Measurements from ENCODE around the gene RABGAP1L.

The RABGAP1L gene

DNA sequence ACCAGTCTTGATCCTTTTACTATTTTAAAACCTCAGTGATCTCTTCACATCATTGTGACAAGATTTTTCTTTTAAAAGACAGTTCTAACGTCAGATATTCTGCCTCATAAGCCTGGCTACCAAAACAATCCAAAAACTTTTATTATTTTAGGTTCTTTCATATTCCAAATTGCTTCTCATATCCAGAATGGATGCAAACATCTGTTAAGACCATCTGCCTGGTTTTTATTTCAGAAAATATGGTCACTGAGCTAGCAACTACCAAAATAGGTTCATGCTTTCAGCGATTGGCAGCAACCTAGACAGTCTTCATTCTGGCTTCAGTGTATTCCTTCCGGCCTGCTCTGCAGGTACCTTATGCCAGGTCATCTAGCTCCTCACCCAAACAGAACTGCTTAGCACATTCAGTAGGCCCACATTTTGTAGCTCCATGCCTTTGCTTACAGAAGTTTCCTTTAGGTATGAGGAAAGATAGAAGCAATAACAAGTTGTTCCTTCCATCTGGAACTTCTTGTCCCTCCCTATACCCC lies 781.4 kb downstream of the RABGAP1L start:
- no peak for DNase-seq (ENCODE audit: low read depth, low spot score)
- Histone ChIP-seq H3K9ac (ENCODE audit: insufficient read length, low read depth) (no peak overlapping the region), H3K4me3 (ENCODE audit: insufficient read length, low read depth) (no peak overlapping the region), H3K9me3 (ENCODE audit: insufficient read depth, low read length) (no peaks in the 10 kb centered on the region), H3K27me3 (ENCODE audit: insufficient read depth, insufficient read length) (no peaks in the 10 kb centered on the region), H3K36me3 (ENCODE audit: insufficient read depth, insufficient read length, low read length) (no peaks in the 10 kb centered on the region), H3K4me1 (ENCODE audit: insufficient read depth, insufficient read length) (no peaks in the 10 kb centered on the region)
- TF ChIP-seq SUZ12 (IDR thresholded peaks at IDR 0.05; ENCODE audit: extremely low read depth, insufficient read depth, insufficient read length): no peak
- no peak for TF ChIP-seq ZNF274 (IDR thresholded peaks at IDR 0.05; ENCODE audit: low read depth, low read length)
- TF ChIP-seq YY1 (IDR thresholded peaks at IDR 0.05; ENCODE audit: insufficient read depth, insufficient read length): no peak

DNA sequence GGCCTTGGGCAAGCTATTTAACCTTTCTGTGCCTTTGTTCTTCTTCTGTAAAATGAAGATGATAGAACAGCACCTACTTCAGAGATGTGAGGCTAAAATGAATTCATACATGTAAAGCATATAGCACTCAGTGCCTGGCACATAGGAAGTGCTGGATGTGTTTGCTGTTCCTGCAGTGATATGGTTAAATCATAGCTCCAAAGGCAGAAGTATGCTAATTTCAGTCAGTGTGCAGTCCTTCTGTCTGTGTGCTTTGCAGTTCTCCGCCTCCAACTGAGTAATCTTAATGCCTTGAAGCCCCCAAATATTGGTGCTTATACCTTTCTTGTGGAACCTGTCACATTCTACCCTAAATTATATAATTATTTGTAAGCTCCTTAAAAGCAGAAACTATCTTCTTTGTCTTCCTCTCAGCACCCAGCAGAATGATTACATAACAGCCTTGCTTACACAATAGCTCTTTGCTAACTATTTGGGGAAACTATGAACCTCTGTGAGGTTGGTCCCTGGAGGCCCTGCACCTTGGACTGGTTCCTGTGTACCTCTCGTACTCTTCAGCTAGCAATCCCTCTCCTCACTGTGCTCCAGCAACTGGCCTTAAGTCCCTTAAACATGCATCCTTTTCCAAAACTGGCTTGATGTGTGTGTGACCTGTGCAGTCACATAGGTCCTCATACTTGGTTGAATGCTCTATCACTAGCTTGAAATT lies 783.4 kb downstream of the RABGAP1L start:
- DNase-seq (ENCODE audit: low read depth, low spot score): no peak
- Histone ChIP-seq H3K9me3 (ENCODE audit: insufficient read depth, low read length) (no peaks in the 10 kb centered on the region), H3K36me3 (ENCODE audit: insufficient read depth, insufficient read length, low read length) (no peaks in the 10 kb centered on the region), H3K9ac (ENCODE audit: insufficient read length, low read depth) (no peak overlapping the region), H3K27me3 (ENCODE audit: insufficient read depth, insufficient read length) (no peaks in the 10 kb centered on the region), H3K4me1 (ENCODE audit: insufficient read depth, insufficient read length) (no peaks in the 10 kb centered on the region), H3K4me3 (ENCODE audit: insufficient read length, low read depth) (no peak overlapping the region)
- TF ChIP-seq YY1 (IDR thresholded peaks at IDR 0.05; ENCODE audit: insufficient read depth, insufficient read length) (no peak), ZNF274 (IDR thresholded peaks at IDR 0.05; ENCODE audit: low read depth, low read length) (no peak), SUZ12 (IDR thresholded peaks at IDR 0.05; ENCODE audit: extremely low read depth, insufficient read depth, insufficient read length) (no peak)

DNA sequence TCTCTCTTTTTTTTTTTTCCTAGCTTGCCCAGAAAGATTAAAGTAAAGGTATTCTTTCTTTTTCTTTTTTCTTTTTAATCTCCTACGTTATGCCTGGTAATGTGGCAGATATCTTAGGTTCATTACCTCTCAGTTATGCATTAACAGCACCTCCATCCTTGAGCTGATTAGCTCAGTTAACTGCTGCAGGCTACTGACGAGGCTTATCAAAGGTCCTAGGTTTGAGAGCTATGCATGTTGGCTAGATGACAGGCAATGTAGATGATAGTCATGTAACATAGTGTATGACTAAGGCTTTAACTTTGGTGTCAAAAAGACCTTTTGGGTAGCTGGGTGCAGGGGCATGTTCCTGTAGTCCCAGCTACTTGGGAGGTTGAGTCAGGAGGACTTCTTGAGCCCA lies 786.7 kb downstream of the RABGAP1L start:
- Histone ChIP-seq H3K36me3 (ENCODE audit: insufficient read depth, insufficient read length, low read length) (no peaks in the 10 kb centered on the region), H3K9me3 (ENCODE audit: insufficient read depth, low read length) (no peaks in the 10 kb centered on the region), H3K4me3 (ENCODE audit: insufficient read length, low read depth) (no peak overlapping the region), H3K4me1 (ENCODE audit: insufficient read depth, insufficient read length) (no peaks in the 10 kb centered on the region), H3K9ac (ENCODE audit: insufficient read length, low read depth) (no peak overlapping the region), H3K27me3 (ENCODE audit: insufficient read depth, insufficient read length) (no peaks in the 10 kb centered on the region)
- TF ChIP-seq ZNF274 (IDR thresholded peaks at IDR 0.05; ENCODE audit: low read depth, low read length) (no peak), YY1 (IDR thresholded peaks at IDR 0.05; ENCODE audit: insufficient read depth, insufficient read length) (no peak), SUZ12 (IDR thresholded peaks at IDR 0.05; ENCODE audit: extremely low read depth, insufficient read depth, insufficient read length) (no peak)
- no peak for DNase-seq (ENCODE audit: low read depth, low spot score)

DNA sequence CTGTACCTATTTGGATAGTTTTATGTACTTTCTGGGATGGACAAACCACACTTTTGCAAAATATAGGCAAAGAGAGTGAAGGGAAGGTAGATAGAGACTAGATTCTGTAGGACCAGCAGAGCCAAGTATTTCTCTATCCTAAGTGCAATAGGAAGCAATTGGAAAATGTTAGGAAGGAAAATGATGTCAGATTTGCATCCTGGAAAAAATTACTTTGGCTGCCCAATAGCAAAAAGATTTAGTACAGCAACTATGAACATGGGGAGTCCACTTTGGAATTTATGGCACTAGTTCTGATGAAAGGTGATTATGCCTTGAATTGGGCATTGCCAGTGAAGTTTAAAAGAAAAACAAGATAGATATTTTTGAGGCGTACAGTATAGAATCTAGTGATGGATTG lies 789.7 kb downstream of the RABGAP1L start:
- no peak overlapping the region for H3K9ac ChIP-seq (ENCODE audit: insufficient read length, low read depth)
- H3K36me3 ChIP-seq (ENCODE audit: insufficient read depth, insufficient read length, low read length): no peaks in the 10 kb centered on the region
- H3K4me3 ChIP-seq (ENCODE audit: insufficient read length, low read depth): no peak overlapping the region
- DNase-seq (ENCODE audit: low read depth, low spot score): no peak
- no peaks in the 10 kb centered on the region for H3K4me1 ChIP-seq (ENCODE audit: insufficient read depth, insufficient read length)
- no peaks in the 10 kb centered on the region for H3K9me3 ChIP-seq (ENCODE audit: insufficient read depth, low read length)
- no peaks in the 10 kb centered on the region for H3K27me3 ChIP-seq (ENCODE audit: insufficient read depth, insufficient read length)
- TF ChIP-seq SUZ12 (IDR thresholded peaks at IDR 0.05; ENCODE audit: extremely low read depth, insufficient read depth, insufficient read length): no peak
- TF ChIP-seq YY1 (IDR thresholded peaks at IDR 0.05; ENCODE audit: insufficient read depth, insufficient read length): no peak
- TF ChIP-seq ZNF274 (IDR thresholded peaks at IDR 0.05; ENCODE audit: low read depth, low read length): no peak

DNA sequence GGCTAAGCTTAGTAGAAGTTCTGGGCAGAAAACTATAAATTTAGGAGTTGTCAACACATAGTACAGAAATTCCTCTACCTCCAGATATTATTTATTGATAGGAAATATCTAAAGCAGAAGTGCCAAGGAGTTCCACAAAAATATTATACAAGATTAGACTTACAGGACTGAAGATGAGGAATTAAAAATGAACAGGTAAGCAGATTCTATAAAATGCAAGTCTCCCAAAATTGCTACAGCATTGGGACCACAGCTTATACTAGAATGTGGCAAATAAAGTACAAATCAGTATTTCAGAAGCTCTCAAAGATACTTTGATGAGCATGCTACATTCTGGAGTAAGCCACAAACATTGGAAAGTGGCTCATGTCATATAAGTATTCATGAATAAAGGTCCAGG lies 790.3 kb downstream of the RABGAP1L start:
- Histone ChIP-seq H3K27me3 (ENCODE audit: insufficient read depth, insufficient read length) (no peaks in the 10 kb centered on the region), H3K9me3 (ENCODE audit: insufficient read depth, low read length) (no peaks in the 10 kb centered on the region), H3K36me3 (ENCODE audit: insufficient read depth, insufficient read length, low read length) (no peaks in the 10 kb centered on the region), H3K9ac (ENCODE audit: insufficient read length, low read depth) (no peak overlapping the region), H3K4me3 (ENCODE audit: insufficient read length, low read depth) (no peak overlapping the region), H3K4me1 (ENCODE audit: insufficient read depth, insufficient read length) (no peaks in the 10 kb centered on the region)
- TF ChIP-seq YY1 (IDR thresholded peaks at IDR 0.05; ENCODE audit: insufficient read depth, insufficient read length) (no peak), SUZ12 (IDR thresholded peaks at IDR 0.05; ENCODE audit: extremely low read depth, insufficient read depth, insufficient read length) (no peak), ZNF274 (IDR thresholded peaks at IDR 0.05; ENCODE audit: low read depth, low read length) (no peak)
- no peak for DNase-seq (ENCODE audit: low read depth, low spot score)

DNA sequence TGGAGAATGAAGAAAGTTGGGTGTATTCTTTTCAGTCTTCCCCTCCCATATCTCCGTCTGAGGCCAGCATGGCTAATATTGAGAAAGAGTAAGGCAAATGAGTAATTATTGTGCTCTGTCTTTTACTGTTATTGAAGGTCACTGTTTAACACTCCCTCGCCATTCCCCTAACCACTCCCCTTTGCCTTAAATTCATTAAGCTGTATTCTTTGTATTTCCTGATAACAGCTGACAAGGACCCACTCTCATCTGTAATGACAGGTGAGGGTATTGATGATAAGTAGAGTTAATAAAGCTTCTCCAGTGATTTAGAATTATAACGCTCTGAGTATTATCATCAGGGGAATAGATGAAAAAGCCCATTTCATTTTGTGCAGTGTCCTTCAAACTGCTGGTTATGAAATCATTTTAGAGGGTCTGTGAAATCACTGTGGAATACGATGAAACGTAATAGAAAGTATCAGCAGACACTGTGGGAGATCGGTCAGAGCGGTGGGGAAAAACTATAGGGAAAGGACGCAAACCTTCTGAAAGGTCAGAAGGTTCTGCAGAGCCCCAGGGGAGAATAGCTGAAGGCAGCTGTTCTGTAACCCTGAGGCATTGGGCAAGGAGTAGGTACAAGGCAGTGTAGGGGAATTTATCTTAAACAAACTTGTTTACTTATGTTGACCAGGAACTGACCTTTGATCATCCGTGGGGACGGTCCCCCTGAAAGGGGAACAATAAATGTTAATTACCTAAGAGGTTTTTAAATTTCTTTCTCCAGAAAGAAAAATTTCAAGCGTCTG lies 794.2 kb downstream of the RABGAP1L start:
- TF ChIP-seq ZNF274 (IDR thresholded peaks at IDR 0.05; ENCODE audit: low read depth, low read length) (no peak), SUZ12 (IDR thresholded peaks at IDR 0.05; ENCODE audit: extremely low read depth, insufficient read depth, insufficient read length) (no peak)

DNA sequence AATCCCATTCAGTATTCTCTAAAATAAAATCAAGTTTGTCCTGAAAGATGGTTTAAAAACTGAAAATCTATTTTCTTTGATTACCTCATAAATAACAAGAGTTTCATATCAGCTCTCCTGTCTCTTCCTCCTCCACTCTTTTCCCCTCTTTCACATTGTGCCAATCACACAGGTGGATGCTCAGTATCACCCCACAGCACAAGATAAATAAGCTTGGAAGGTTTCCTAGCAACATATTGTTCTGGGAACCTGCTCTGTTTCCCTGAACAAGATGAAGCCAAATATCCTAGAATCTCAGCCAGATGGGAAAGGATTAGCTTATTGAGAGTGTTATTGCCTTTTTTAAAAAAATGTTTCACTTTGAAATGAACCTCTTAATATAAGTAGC lies 794.7 kb downstream of the RABGAP1L start:
- Histone ChIP-seq H3K4me1 (ENCODE audit: insufficient read depth, insufficient read length) (no peaks in the 10 kb centered on the region), H3K4me3 (ENCODE audit: insufficient read length, low read depth) (no peak overlapping the region), H3K36me3 (ENCODE audit: insufficient read depth, insufficient read length, low read length) (no peaks in the 10 kb centered on the region), H3K9me3 (ENCODE audit: insufficient read depth, low read length) (no peaks in the 10 kb centered on the region), H3K27me3 (ENCODE audit: insufficient read depth, insufficient read length) (no peaks in the 10 kb centered on the region), H3K9ac (ENCODE audit: insufficient read length, low read depth) (no peak overlapping the region)
- DNase-seq (ENCODE audit: low read depth, low spot score): no peak
- no peak for TF ChIP-seq YY1 (IDR thresholded peaks at IDR 0.05; ENCODE audit: insufficient read depth, insufficient read length)
- no peak for TF ChIP-seq ZNF274 (IDR thresholded peaks at IDR 0.05; ENCODE audit: low read depth, low read length)
- TF ChIP-seq SUZ12 (IDR thresholded peaks at IDR 0.05; ENCODE audit: extremely low read depth, insufficient read depth, insufficient read length): no peak

More for the DNA sequence above, 794.2 kb downstream of the RABGAP1L start:
- Histone ChIP-seq H3K4me1 (ENCODE audit: insufficient read depth, insufficient read length) (no peaks in the 10 kb centered on the region), H3K4me3 (ENCODE audit: insufficient read length, low read depth) (no peak overlapping the region), H3K9me3 (ENCODE audit: insufficient read depth, low read length) (no peaks in the 10 kb centered on the region), H3K27me3 (ENCODE audit: insufficient read depth, insufficient read length) (no peaks in the 10 kb centered on the region), H3K9ac (ENCODE audit: insufficient read length, low read depth) (no peak overlapping the region), H3K36me3 (ENCODE audit: insufficient read depth, insufficient read length, low read length) (no peaks in the 10 kb centered on the region)
- no peak for DNase-seq (ENCODE audit: low read depth, low spot score)

Measured in NT2/D1 (cell line).